Measurements from ENCODE around the gene HHIPL1.

The HHIPL1 gene

GRCh38 chr14:99691111-99691885, 46.4 kb downstream of the HHIPL1 start:
- DNase-seq = no peak

GRCh38 chr14:99693918-99694317, 49.0 kb downstream of the HHIPL1 start:
- DNase-seq = no peak

GRCh38 chr14:99696929-99697328, 52.0 kb downstream of the HHIPL1 start:
- no peak for DNase-seq

- DNase-seq = no peak
These were observed 53.3 kb downstream of the HHIPL1 start for GRCh38 chr14:99698236-99698635.

- no peak for DNase-seq
These were observed 53.7 kb downstream of the HHIPL1 start for GRCh38 chr14:99698642-99699041.

- DNase-seq = no peak
These were observed 54.3 kb downstream of the HHIPL1 start for GRCh38 chr14:99699085-99699760.

- DNase-seq = no peak
These were observed 54.9 kb downstream of the HHIPL1 start for GRCh38 chr14:99699861-99700260.

- DNase-seq = no peak
These were observed 55.5 kb downstream of the HHIPL1 start for GRCh38 chr14:99700379-99700778.

- DNase-seq = no peak
These were observed 56.3 kb downstream of the HHIPL1 start for GRCh38 chr14:99701260-99701659.

GRCh38 chr14:99702115-99702514, 57.2 kb downstream of the HHIPL1 start:
- no peak for DNase-seq

- no peak for DNase-seq
These were observed 58.5 kb downstream of the HHIPL1 start for GRCh38 chr14:99703381-99703780.

GRCh38 chr14:99704037-99704436, 59.1 kb downstream of the HHIPL1 start:
- no peak for DNase-seq

- no peak for DNase-seq
These were observed 61.4 kb downstream of the HHIPL1 start for GRCh38 chr14:99706107-99706900.

GRCh38 chr14:99707420-99707819, 62.5 kb downstream of the HHIPL1 start:
- DNase-seq = no peak

GRCh38 chr14:99707921-99708320, 63.0 kb downstream of the HHIPL1 start:
- no peak for DNase-seq

- no peak for DNase-seq
These were observed 63.5 kb downstream of the HHIPL1 start for GRCh38 chr14:99708449-99708848.

- DNase-seq = no peak
These were observed 69.0 kb downstream of the HHIPL1 start for GRCh38 chr14:99713972-99714371.

GRCh38 chr14:99715266-99716000, 70.5 kb downstream of the HHIPL1 start:
- no peak for DNase-seq

- no peak for DNase-seq
These were observed 71.3 kb downstream of the HHIPL1 start for GRCh38 chr14:99716091-99716849.

- DNase-seq = no peak
These were observed 72.1 kb downstream of the HHIPL1 start for GRCh38 chr14:99716850-99717681.

GRCh38 chr14:99717682-99718013, 72.7 kb downstream of the HHIPL1 start:
- DNase-seq = no peak

Data from SHP77 (cell line).